Mucosa of descending colon (tissue), 3 donors: Measurements from ENCODE around the gene ZNF362. TPM values are rescaled to one million over a fixed set of nuclear protein-coding genes. Genes with fewer than 3 reads are reported as not detected.

Source experiments
- ATAC-seq: fragments of 200-7000 bp; cut with Tn5 transposase; one replicate; pipeline ENCODE4 v1.9.1; 2020; ENCODE audit warnings: mild to moderate bottlenecking, moderate library complexity
- DNase-seq, 3 donors: peaks; one replicate each; pipeline ENCODE4 v3.0.0-alpha.2; 2020
- H3K36me3 ChIP-seq: fragments of 200-600 bp; one replicate; pipeline ENCODE4 v1.8.0; 2021; ENCODE audit warnings: low read depth, mild to moderate bottlenecking
- H3K4me1 ChIP-seq: fragments of 200-600 bp; one replicate; pipeline ENCODE4 v1.8.0; 2021; ENCODE audit warnings: low read depth, mild to moderate bottlenecking
- H3K4me3 ChIP-seq: fragments of 200-600 bp; one replicate; pipeline ENCODE4 v1.8.0; 2021; ENCODE audit warnings: mild to moderate bottlenecking
- H3K9me3 ChIP-seq: fragments of 200-600 bp; one replicate; pipeline ENCODE4 v1.8.0; 2021; ENCODE audit warnings: mild to moderate bottlenecking
- CTCF ChIP-seq: fragments of 200-600 bp; IDR thresholded peaks from one replicate; pipeline ENCODE4 v1.8.0; 2022; ENCODE audit warnings: antibody characterized with exemption, mild to moderate bottlenecking
- intact Hi-C, 2 donors: fragments of 100-400 bp; cut with DNase I in 1 of 2; cut with micrococcal nuclease in 1 of 2; formaldehyde crosslinking; loops; one replicate each; pipeline versions ENCODE4 v1.11.0 to v1.11.1; 2022; cut with DNase I, micrococcal nuclease
- microRNA-seq: library from miRNA; unstranded; fragments of <30 nt; microRNA quantifications from one replicate; pipeline ENCODE4, GENCODE V29; 2019
- total RNA-seq, 3 donors: library from RNA; stranded (reverse); fragmentation: NEBNext Ultra II Directional in 2 of 3; extraction: Animal tissue kit (Norgen Biotek cat#: 25700) in 2 of 3; gene quantifications; one replicate each; pipeline versions ENCODE4 v1.2.1 to v1.2.4, GENCODE V29; 2021 to 2023
- donor health status: DM: no; HTN: no; CAD: no; lungs with moderate emphysema.
- donor health status: DM: no; HTN: no; CAD: no.
- donor health status: DM: no; HTN: yes; CAD: no.

ZNF362 gene
- total RNA-seq, 3 donors from 2014 or later: 12.1 to 33.3 (median 13.7) TPM

- Histone ChIP-seq H3K36me3 (no peaks in the 10 kb centered on the region), H3K9me3 (no peaks in the 10 kb centered on the region), H3K4me1 (peaks cover 39% of the 10 kb centered on the region), H3K4me3 (peak overlapping the region; percentile 71)
- intact Hi-C loops: no loop called here
- ATAC-seq (peak; percentile 18), DNase-seq (peak in 1 of 3 donors; percentile 48)
- no peak for TF ChIP-seq CTCF
These were observed 92.4 kb downstream of the ZNF362 start for GRCh38 chr1:33348676-33349080.

- TF ChIP-seq CTCF: no peak
These were observed 92.9 kb downstream of the ZNF362 start for GRCh38 chr1:33349081-33349759.

GRCh38 chr1:33349778-33350610 is 93.7 kb downstream of the ZNF362 start:
- Histone ChIP-seq H3K9me3 (no peaks in the 10 kb centered on the region), H3K36me3 (no peaks in the 10 kb centered on the region), H3K4me1 (peaks cover 35% of the 10 kb centered on the region), H3K4me3 (peak overlapping the region; percentile 71)
- intact Hi-C loops: no loop called here
- TF ChIP-seq CTCF: no peak
- ATAC-seq (peak; percentile 92), DNase-seq (peak; percentile 89 to 93 (median 93))

More at GRCh38 chr1:33349081-33349759, 92.9 kb downstream of the ZNF362 start:
- intact Hi-C loops: no loop called here
- Histone ChIP-seq H3K4me3 (peak overlapping the region; percentile 71), H3K36me3 (no peaks in the 10 kb centered on the region), H3K4me1 (peaks cover 38% of the 10 kb centered on the region), H3K9me3 (no peaks in the 10 kb centered on the region)
- ATAC-seq (peak; percentile 30), DNase-seq (peak; percentile 63 to 76 (median 71))

Small RNA genes within 50 kb of the gene (microRNA-seq; reads per million reads assigned to microRNA genes)
- 32.6 reads per million, percentile 48 among the genes with 10 or more reads in this experiment for gene MIR3605

Other genes starting within 250 kb of the ZNF362 start
- gene AK2, start 219.6 kb upstream of the ZNF362 start, total RNA-seq: 100 to 1,000 TPM; 147 to 228 (median 186) TPM
- gene AZIN2, start 175.3 kb upstream of the ZNF362 start, total RNA-seq: 10 to 100 TPM; 13.8 to 36.5 (median 19.0) TPM
- gene TRIM62, start 74.4 kb upstream of the ZNF362 start, total RNA-seq: 1 to 10 TPM; 5.0 to 9.3 (median 5.2) TPM
- not detected for gene A3GALT2, start 64.6 kb downstream of the ZNF362 start, total RNA-seq
- 10 to 100 TPM; 49.5 to 99.0 (median 60.5) TPM for gene PHC2, start 174.6 kb downstream of the ZNF362 start, total RNA-seq
- gene ZSCAN20, start 216.2 kb downstream of the ZNF362 start, total RNA-seq: 1 to 10 TPM; 4.3 to 8.8 (median 5.7) TPM